Kidney epithelial cell (primary cell): Measurements from ENCODE around the gene SYCP2L. TPM values are rescaled to one million over a fixed set of nuclear protein-coding genes. Genes with fewer than 3 reads are reported as not detected.

ENCODE experiments used
- DNase-seq: peaks from one replicate; pipeline ENCODE4 v3.0.0-alpha.2; 2010; ENCODE audit warnings: low read depth
- H3K27me3 ChIP-seq: 2 replicates; pipeline ENCODE4 v1.6.0; 2011; ENCODE audit warnings: low read length; ENCODE audit not compliant: control insufficient read depth, insufficient read depth
- H3K36me3 ChIP-seq: 2 replicates; pipeline ENCODE4 v1.5.1; 2011; ENCODE audit warnings: low read length; ENCODE audit not compliant: control insufficient read depth, insufficient read depth
- H3K4me3 ChIP-seq: 2 replicates; pipeline ENCODE4 v1.5.1; 2011; ENCODE audit warnings: low read depth, mild to moderate bottlenecking, control low read depth, low read length
- total RNA-seq: library from RNA; depleted of rRNA; stranded (reverse); fragments of >200 nt; gene quantifications from 2 replicates; pipeline ENCODE4 v1.2.3, GENCODE V29; 2015
- TF ChIP-seq, protein P1 (sequence below): IDR thresholded peaks from 2 replicates; pipeline ENCODE4 v1.5.1; 2011; ENCODE audit warnings: mild to moderate bottlenecking, moderate library complexity, low read length, control low read depth, inconsistent platforms; ENCODE audit not compliant: insufficient read depth, poor library complexity, severe bottlenecking

Gene SYCP2L
- total RNA-seq, 1 donor from 2014 or later, result 0.71 TPM

DNA sequence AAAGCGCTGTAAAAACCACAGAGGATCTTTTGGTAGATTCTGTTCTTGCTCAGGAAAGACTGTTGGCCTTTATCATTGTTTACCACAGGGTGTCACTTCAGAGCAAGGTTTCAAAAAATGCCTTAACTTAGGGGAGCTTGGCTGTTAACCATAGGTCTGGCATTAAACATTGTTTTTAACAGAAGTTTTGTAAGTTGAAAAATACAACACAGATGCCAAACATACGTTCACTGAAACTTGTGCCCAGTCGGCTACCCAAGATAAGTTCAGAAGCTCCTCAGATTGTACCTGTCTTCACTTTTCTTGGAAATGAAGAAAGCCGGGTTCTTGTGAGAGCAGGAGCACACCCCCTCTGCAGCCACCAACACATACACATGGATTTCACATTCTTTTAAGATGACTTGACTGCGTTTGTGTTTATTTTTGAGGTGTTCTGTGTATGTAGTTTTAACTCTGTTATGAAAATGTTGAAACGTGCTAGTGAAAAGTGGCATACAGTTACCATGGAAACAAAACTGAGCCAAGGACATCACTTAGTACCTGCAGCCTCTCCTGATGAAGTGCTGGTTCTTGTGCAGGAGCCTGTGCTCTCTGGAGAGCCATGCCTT, 64.9 kb downstream of the SYCP2L start:
- Histone ChIP-seq H3K36me3 (no peaks in the 10 kb centered on the region), H3K27me3 (no peaks in the 10 kb centered on the region), H3K4me3 (no peak overlapping the region)
- DNase-seq, result no peak
- TF ChIP-seq, protein P1, sequence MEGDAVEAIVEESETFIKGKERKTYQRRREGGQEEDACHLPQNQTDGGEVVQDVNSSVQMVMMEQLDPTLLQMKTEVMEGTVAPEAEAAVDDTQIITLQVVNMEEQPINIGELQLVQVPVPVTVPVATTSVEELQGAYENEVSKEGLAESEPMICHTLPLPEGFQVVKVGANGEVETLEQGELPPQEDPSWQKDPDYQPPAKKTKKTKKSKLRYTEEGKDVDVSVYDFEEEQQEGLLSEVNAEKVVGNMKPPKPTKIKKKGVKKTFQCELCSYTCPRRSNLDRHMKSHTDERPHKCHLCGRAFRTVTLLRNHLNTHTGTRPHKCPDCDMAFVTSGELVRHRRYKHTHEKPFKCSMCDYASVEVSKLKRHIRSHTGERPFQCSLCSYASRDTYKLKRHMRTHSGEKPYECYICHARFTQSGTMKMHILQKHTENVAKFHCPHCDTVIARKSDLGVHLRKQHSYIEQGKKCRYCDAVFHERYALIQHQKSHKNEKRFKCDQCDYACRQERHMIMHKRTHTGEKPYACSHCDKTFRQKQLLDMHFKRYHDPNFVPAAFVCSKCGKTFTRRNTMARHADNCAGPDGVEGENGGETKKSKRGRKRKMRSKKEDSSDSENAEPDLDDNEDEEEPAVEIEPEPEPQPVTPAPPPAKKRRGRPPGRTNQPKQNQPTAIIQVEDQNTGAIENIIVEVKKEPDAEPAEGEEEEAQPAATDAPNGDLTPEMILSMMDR, result peak; percentile 51

DNA sequence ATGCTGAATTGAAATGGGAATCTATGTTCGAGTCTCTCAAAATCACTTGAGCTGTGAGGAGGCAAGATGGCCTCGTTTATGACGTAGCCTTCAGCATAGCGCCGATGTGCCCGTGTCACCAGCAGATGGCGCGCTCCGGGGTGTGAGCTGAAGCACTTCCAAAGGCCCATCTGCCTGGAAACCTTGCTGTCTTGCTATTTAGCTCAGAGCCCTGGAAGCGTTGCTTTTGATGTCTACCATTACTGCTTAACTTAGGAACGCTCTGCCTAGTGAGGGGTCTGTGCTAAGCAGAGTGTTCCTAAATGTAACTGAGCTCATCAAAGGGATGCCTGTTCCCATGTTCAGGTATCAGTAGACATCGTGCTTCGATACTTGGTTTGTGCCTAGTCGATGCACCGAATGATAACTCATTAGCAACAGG, 67.7 kb downstream of the SYCP2L start:
- no peak for DNase-seq
- Histone ChIP-seq H3K27me3 (no peaks in the 10 kb centered on the region), H3K4me3 (no peak overlapping the region), H3K36me3 (no peaks in the 10 kb centered on the region)
- TF ChIP-seq, protein P1, result peak; percentile 87

DNA sequence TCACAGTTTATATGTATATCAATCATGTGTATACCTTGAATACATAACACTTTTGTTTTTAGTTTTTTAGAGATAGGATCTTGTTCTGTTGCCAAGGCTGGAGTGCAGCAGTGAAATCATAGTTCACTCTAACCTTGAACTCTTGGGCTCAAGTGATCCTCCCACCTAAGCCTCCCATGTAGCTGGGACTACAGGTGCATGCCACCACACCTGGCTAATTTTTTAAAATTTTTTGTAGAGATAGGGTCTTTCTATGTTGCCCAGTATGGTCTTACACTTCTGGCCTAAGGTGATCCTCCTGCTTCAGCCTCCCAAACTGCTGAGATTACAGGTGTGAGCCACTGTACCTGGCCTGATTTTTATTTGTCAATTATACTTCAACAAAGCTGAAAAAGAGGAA, 69.9 kb downstream of the SYCP2L start:
- no peaks in the 10 kb centered on the region for H3K27me3 ChIP-seq
- no peaks in the 10 kb centered on the region for H3K36me3 ChIP-seq
- no peak for DNase-seq
- H3K4me3 ChIP-seq, result no peak overlapping the region
- TF ChIP-seq, protein P1, result no peak

DNA sequence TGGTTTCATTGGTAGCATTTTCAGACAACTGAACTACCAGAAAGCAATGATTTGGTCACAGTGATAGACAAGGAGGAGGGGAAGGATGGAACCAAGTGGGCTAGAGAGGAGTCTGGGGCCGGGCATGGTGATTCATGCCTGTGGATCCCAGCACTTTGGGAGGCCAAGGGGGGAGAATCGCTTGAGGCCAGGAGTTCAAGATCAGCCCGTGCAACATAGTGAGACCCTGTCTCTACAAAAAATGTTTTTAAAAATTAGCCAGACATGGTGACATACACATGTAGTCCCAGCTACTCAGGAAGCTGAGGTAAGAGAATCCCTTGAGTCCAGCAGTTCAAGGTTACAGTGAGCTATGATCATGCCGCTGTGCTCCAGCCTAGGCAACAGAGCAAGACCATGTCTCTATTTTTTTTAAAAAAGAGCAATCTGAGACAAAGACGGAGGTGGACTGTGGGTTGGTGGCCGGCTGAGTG, 70.6 kb downstream of the SYCP2L start:
- TF ChIP-seq, protein P1, result no peak
- no peak overlapping the region for H3K4me3 ChIP-seq
- H3K36me3 ChIP-seq, result no peaks in the 10 kb centered on the region
- DNase-seq, result no peak
- no peaks in the 10 kb centered on the region for H3K27me3 ChIP-seq

DNA sequence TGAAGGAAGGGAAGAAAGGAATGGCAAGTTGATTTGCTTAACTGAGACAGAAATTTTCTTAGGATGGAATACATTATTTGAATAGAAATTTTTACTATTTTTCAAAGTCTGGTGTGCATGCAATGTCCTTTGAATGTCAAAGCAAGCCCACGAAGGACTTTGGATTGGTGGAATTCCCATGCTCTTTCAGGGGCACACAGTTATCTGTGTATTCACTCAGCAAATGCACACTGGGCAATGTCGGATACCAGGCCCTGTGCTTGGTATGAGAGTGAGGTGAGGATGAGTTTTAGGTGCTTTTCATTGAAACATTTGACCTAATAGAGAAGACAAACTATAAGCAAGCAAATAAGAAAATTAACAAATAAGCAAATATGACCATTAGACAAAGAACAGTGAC, 73.3 kb downstream of the SYCP2L start:
- no peaks in the 10 kb centered on the region for H3K36me3 ChIP-seq
- TF ChIP-seq, protein P1, result no peak
- H3K4me3 ChIP-seq, result no peak overlapping the region
- no peaks in the 10 kb centered on the region for H3K27me3 ChIP-seq
- DNase-seq, result no peak

DNA sequence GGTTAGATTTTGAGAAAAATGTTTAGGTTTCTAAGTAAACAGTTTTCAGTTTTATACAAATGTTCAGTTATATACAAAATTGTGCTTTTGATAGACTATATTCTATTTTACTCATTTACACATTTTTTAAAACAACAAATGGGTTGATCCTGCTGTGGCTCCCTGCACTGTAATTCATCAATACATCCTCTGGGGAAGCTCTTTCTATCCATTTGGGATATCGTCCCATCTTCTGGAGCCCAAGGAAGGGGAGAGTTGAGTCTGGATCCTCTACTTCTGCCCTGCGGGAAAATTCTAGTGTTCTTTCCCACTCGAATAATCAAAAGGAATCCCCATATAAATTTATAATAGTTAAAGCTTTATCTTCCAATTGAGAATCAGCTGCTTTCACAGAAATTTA, 75.0 kb downstream of the SYCP2L start:
- DNase-seq, result no peak
- no peak overlapping the region for H3K4me3 ChIP-seq
- TF ChIP-seq, protein P1, result no peak
- no peaks in the 10 kb centered on the region for H3K36me3 ChIP-seq
- no peaks in the 10 kb centered on the region for H3K27me3 ChIP-seq
